PC-3 (cell line): ENCODE measurements around the gene AFTPH. TPM values are rescaled to one million over a fixed set of nuclear protein-coding genes. Genes with fewer than 3 reads are reported as not detected.

Experiments
- ATAC-seq: fragments of 200-7000 bp; cut with Tn5 transposase; 2 replicates; pipeline ENCODE4 v1.9.1; 2020; ENCODE audit warnings: mild to moderate bottlenecking, moderate library complexity
- BruUV-seq: library from RNA; stranded (reverse); fragments of 400-500 nt; replicated peaks from 2 replicates; lab custom pipeline; 2021; lab: Mats Ljungman, UMichigan
- CTCF ChIA-PET: fragments of 300-600 bp; sonication (Branson Sonifier 250); formaldehyde crosslinking; loops from one replicate; lab custom pipeline; 2022; ENCODE audit warnings: antibody characterized with exemption; lab: Charles Lee
- POLR2A ChIA-PET: fragments of 300-600 bp; sonication (Branson Sonifier 250); formaldehyde crosslinking; loops from one replicate; lab custom pipeline; 2022; ENCODE audit warnings: antibody characterized with exemption; ENCODE audit not compliant: unreplicated experiment; lab: Charles Lee
- DNase-seq: peaks from one replicate; pipeline ENCODE4 v3.0.0-alpha.2; 2015
- H2AFZ ChIP-seq: fragments of 300-600 bp; sonication (generic); 2 replicates; pipeline ENCODE4 v1.6.0; 2016; ENCODE audit warnings: antibody characterized with exemption, low read length
- H3F3A ChIP-seq: fragments of 300-600 bp; sonication (generic); one replicate; pipeline ENCODE4 v1.6.0; 2017; ENCODE audit warnings: antibody characterized with exemption, low read length, control low read depth, mild to moderate bottlenecking; ENCODE audit not compliant: unreplicated experiment
- H3K27ac ChIP-seq: fragments of 300-600 bp; sonication (generic); 2 replicates; pipeline ENCODE4 v1.5.1; 2016; ENCODE audit warnings: mild to moderate bottlenecking, low read length
- H3K27me3 ChIP-seq: fragments of 300-600 bp; sonication (generic); 2 replicates; pipeline ENCODE4 v1.6.1; 2016; ENCODE audit warnings: low read length, mixed read lengths
- H3K36me3 ChIP-seq: fragments of 300-600 bp; sonication (generic); 2 replicates; pipeline ENCODE4 v1.6.1; 2016; ENCODE audit warnings: low read depth, mixed run types, low read length, mixed read lengths
- H3K4me1 ChIP-seq: fragments of 300-600 bp; sonication (generic); 2 replicates; pipeline ENCODE4 v1.5.1; 2016; ENCODE audit warnings: low read length; ENCODE audit not compliant: insufficient read depth
- H3K4me2 ChIP-seq: fragments of 300-600 bp; sonication (generic); 2 replicates; pipeline ENCODE4 v1.6.0; 2016; ENCODE audit warnings: low read length
- H3K4me3 ChIP-seq: fragments of 300-600 bp; sonication (generic); 2 replicates; pipeline ENCODE4 v1.5.1; 2016; ENCODE audit warnings: mild to moderate bottlenecking, low read length, mixed read lengths
- H3K79me2 ChIP-seq: fragments of 300-600 bp; sonication (generic); 2 replicates; pipeline ENCODE4 v1.6.1; 2017; ENCODE audit warnings: low read length, mixed read lengths
- H3K9ac ChIP-seq: fragments of 300-600 bp; sonication (generic); 2 replicates; pipeline ENCODE4 v1.6.0; 2016; ENCODE audit warnings: mild to moderate bottlenecking, low read length
- H3K9me2 ChIP-seq: fragments of 300-600 bp; sonication (generic); replicated peaks from 2 replicates; pipeline ENCODE4 v1.6.1; 2016; ENCODE audit warnings: mixed run types, low read length, mixed read lengths
- H3K9me3 ChIP-seq: fragments of 300-600 bp; sonication (generic); 2 replicates; pipeline ENCODE4 v1.6.1; 2016; ENCODE audit warnings: low read length, mixed read lengths
- H4K20me1 ChIP-seq: fragments of 300-600 bp; sonication (generic); 2 replicates; pipeline ENCODE4 v1.6.1; 2016; ENCODE audit warnings: low read length, mixed read lengths
- EZH2 ChIP-seq: fragments of 300-600 bp; sonication (generic); IDR thresholded peaks from one replicate; pipeline ENCODE4 v1.6.1; 2017; ENCODE audit warnings: antibody characterized with exemption, mild to moderate bottlenecking, low read length; ENCODE audit not compliant: unreplicated experiment
- EZH2phosphoT487 ChIP-seq: fragments of 300-600 bp; sonication (generic); IDR thresholded peaks from 2 replicates; pipeline ENCODE4 v1.6.1; 2018; ENCODE audit warnings: mild to moderate bottlenecking, antibody characterized with exemption, low read length, borderline replicate concordance
- intact Hi-C: fragments of 100-400 bp; cut with micrococcal nuclease; formaldehyde crosslinking; loops from 2 replicates; pipeline ENCODE4 v1.9.0; 2023
- total RNA-seq: library from RNA; depleted of rRNA; stranded (reverse); fragments of >200 nt; gene quantifications from 2 replicates; pipeline ENCODE4 v1.2.3, GENCODE V29; 2014
- TF ChIP-seq, protein P1 (sequence below): fragments of 300-600 bp; sonication (generic); conservative IDR thresholded peaks from 2 replicates; pipeline ENCODE4 v1.5.1; 2017; ENCODE audit warnings: antibody characterized with exemption, low read depth, mild to moderate bottlenecking, low read length

Gene AFTPH
- total RNA-seq, 1 experiment from 2014 or later, result 26.6 TPM

DNA sequence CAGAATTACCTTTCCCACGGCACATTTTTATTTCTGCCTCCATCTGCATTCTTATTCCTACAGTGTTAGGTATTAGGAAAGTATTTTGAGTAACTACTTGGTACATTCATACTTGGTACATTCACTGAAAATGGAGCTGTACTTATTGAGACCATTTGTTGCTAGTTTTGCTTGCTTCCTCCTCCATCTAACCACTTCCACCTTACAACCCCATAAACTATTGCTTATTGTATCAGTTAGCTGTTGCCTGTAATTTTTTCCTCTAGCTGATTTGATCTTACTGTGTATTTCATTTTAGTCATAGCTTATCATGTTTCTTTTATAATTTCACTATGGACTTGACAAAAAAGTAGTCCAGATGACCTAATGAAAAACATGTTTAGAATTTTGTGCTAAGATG, 50.7 kb downstream of the AFTPH start:
- H4K20me1 ChIP-seq, result no peaks in the 10 kb centered on the region
- CTCF ChIA-PET, result no interaction called here
- TF ChIP-seq EZH2 (no peak), EZH2phosphoT487 (no peak)
- TF ChIP-seq, protein P1, sequence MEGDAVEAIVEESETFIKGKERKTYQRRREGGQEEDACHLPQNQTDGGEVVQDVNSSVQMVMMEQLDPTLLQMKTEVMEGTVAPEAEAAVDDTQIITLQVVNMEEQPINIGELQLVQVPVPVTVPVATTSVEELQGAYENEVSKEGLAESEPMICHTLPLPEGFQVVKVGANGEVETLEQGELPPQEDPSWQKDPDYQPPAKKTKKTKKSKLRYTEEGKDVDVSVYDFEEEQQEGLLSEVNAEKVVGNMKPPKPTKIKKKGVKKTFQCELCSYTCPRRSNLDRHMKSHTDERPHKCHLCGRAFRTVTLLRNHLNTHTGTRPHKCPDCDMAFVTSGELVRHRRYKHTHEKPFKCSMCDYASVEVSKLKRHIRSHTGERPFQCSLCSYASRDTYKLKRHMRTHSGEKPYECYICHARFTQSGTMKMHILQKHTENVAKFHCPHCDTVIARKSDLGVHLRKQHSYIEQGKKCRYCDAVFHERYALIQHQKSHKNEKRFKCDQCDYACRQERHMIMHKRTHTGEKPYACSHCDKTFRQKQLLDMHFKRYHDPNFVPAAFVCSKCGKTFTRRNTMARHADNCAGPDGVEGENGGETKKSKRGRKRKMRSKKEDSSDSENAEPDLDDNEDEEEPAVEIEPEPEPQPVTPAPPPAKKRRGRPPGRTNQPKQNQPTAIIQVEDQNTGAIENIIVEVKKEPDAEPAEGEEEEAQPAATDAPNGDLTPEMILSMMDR, result no peak
- H3K4me1 ChIP-seq, result no peaks in the 10 kb centered on the region
- H3K36me3 ChIP-seq, result peaks cover 13% of the 10 kb centered on the region; the same call in 1 of the 2 replicates
- H3K79me2 ChIP-seq, result no peaks in the 10 kb centered on the region
- no peak overlapping the region for H3K27ac ChIP-seq
- H3K9me3 ChIP-seq, result no peaks in the 10 kb centered on the region
- DNase-seq (no peak), ATAC-seq (no peak)
- H3K4me3 ChIP-seq, result no peak overlapping the region
- H3K27me3 ChIP-seq, result no peaks in the 10 kb centered on the region
- H3K9ac ChIP-seq, result no peak overlapping the region
- POLR2A ChIA-PET, result no interaction called here
- intact Hi-C loops, result no loop called here
- H3K4me2 ChIP-seq, result no peak overlapping the region
- H3F3A ChIP-seq, result no peaks in the 10 kb centered on the region
- H3K9me2 ChIP-seq, result no peaks in the 10 kb centered on the region
- no TSS peak for BruUV-seq
- no peak overlapping the region for H2AFZ ChIP-seq

DNA sequence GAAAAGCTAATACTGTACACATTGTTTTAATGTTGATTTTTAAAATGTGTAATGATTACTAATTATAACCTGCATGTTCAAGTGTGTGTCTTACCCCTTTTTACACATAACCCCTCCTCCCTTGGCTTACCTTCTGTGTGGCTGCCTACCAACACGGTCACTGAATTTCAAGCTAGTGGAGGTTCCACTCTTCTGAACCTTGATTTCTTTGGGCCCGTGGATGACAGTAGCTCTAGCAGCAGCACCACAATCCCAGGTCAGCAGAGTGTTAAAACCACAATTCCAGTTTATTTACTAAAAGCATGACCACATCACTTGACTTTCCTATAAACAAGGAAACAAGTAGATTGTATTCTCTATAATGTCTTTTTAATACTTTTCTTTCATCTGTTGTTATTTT, 56.9 kb downstream of the AFTPH start:
- H3K79me2 ChIP-seq, result no peaks in the 10 kb centered on the region
- H3K4me3 ChIP-seq, result no peak overlapping the region
- DNase-seq (no peak), ATAC-seq (no peak)
- no peak overlapping the region for H3K4me2 ChIP-seq
- H3K27me3 ChIP-seq, result no peaks in the 10 kb centered on the region
- no peaks in the 10 kb centered on the region for H3K4me1 ChIP-seq
- H4K20me1 ChIP-seq, result no peaks in the 10 kb centered on the region
- BruUV-seq, result no TSS peak
- CTCF ChIA-PET, result no interaction called here
- intact Hi-C loops, result no loop called here
- no peak for TF ChIP-seq EZH2phosphoT487
- no peak for TF ChIP-seq EZH2
- TF ChIP-seq, protein P1, result no peak
- no peaks in the 10 kb centered on the region for H3F3A ChIP-seq
- no peaks in the 10 kb centered on the region for H3K9me3 ChIP-seq
- no peaks in the 10 kb centered on the region for H3K9me2 ChIP-seq
- H3K9ac ChIP-seq, result no peak overlapping the region
- no peak overlapping the region for H2AFZ ChIP-seq
- H3K27ac ChIP-seq, result no peak overlapping the region
- H3K36me3 ChIP-seq, result peaks cover 4% of the 10 kb centered on the region; the same call in 1 of the 2 replicates
- POLR2A ChIA-PET, result no interaction called here

DNA sequence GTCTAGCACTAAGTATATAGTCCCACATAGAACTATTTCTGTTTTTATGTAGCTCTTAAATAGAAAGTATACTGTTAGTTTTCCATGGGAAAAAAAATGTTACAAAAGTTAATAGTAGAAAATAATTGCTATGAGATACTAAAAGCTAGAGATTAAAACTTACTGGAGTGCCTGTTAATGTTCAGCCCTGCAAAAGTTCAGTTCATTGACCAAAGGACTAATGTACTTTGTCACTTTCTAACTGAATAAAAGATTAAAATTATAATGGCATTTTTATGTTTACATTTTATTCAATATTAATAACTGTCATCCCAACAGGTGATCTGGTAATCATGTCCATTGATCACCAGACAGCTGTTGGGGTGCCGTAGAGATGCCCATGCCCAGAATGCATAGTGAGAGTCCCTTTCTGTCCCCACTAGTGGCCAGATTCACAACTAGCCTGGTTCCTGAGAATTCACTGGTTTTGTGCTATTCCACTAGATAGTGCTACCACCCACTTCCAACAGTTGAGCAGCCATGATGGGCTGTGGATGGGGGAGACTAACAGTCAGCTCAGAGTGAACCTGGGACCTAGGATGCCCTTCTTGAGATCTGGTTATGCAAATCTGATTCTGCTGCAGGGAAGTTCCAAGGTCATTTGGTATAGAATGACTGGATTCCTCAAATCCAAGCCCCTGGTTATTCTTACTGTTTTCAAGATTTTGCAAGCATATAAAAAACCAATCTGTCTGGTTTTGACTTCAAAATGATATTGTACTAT, 57.8 kb downstream of the AFTPH start:
- Histone ChIP-seq H3F3A (no peaks in the 10 kb centered on the region), H3K9me3 (no peaks in the 10 kb centered on the region), H3K36me3 (no peaks in the 10 kb centered on the region; the same call in 1 of the 2 replicates), H4K20me1 (no peaks in the 10 kb centered on the region), H3K9me2 (no peaks in the 10 kb centered on the region), H3K4me1 (no peaks in the 10 kb centered on the region), H3K9ac (no peak overlapping the region), H3K27ac (no peak overlapping the region), H3K27me3 (no peaks in the 10 kb centered on the region), H3K4me2 (no peak overlapping the region), H3K79me2 (no peaks in the 10 kb centered on the region), H3K4me3 (no peak overlapping the region), H2AFZ (no peak overlapping the region)
- intact Hi-C loops, result no loop called here
- ChIA-PET CTCF (no interaction called here), POLR2A (no interaction called here)
- DNase-seq (no peak), ATAC-seq (no peak)
- TF ChIP-seq, protein P1, result no peak
- TF ChIP-seq EZH2, result no peak
- TF ChIP-seq EZH2phosphoT487, result no peak
- no TSS peak for BruUV-seq
